HepG2 (cell line): Measurements from ENCODE around the gene EPN3.

Source experiments
- DMAP1 ChIP-seq: IDR thresholded peaks from 2 replicates; pipeline ENCODE4 v1.6.1; 2016
- IKZF5 ChIP-seq: IDR thresholded peaks from 2 replicates; pipeline ENCODE4 v1.6.1; 2018; ENCODE audit warnings: missing genetic modification reagents, mild to moderate bottlenecking, missing compliant biosample characterization
- KMT2A ChIP-seq: sonication (generic); formaldehyde crosslinking; IDR thresholded peaks from 2 replicates; pipeline ENCODE4 v1.4.0; 2020; ENCODE audit warnings: missing genetic modification reagents
- NCOA2 ChIP-seq: sonication (generic); formaldehyde crosslinking; IDR thresholded peaks from 2 replicates; pipeline ENCODE4 v1.8.0; 2022; ENCODE audit warnings: inconsistent platforms
- PAX8 ChIP-seq: sonication (generic); formaldehyde crosslinking; IDR thresholded peaks from 2 replicates; pipeline ENCODE4 v1.8.0; 2022; ENCODE audit warnings: mild to moderate bottlenecking, missing genetic modification reagents, borderline replicate concordance
- POLR2G ChIP-seq: fragments of 200-400 bp; formaldehyde crosslinking; IDR thresholded peaks from 2 replicates; pipeline ENCODE4 v1.6.1; 2018; ENCODE audit warnings: mild to moderate bottlenecking, low read depth, low read length, moderate library complexity
- RAD21 ChIP-seq: fragments of 450-650 bp; formaldehyde crosslinking; IDR thresholded peaks from 2 replicates; pipeline ENCODE4 v1.5.0; 2020; ENCODE audit warnings: mild to moderate bottlenecking
- REST ChIP-seq, 2 experiments: IDR thresholded peaks; 2 replicates each; pipeline ENCODE4 v1.6.1; 2011 to 2012; ENCODE audit warnings: low read length in 2 of 2, borderline replicate concordance in 1 of 2, low read depth in 1 of 2, mild to moderate bottlenecking in 1 of 2, moderate library complexity in 1 of 2
- SMC3 ChIP-seq: IDR thresholded peaks from 2 replicates; pipeline ENCODE4 v1.6.1; 2011; ENCODE audit warnings: low read length, improper control_type of control experiment
- TARDBP ChIP-seq: sonication (generic); formaldehyde crosslinking; IDR thresholded peaks from 2 replicates; pipeline ENCODE4 v1.8.0; 2022; ENCODE audit warnings: mild to moderate bottlenecking, missing genetic modification reagents
- ZBTB1 ChIP-seq: sonication (generic); formaldehyde crosslinking; IDR thresholded peaks from 2 replicates; pipeline ENCODE4 v1.4.0; 2020; ENCODE audit warnings: missing genetic modification reagents, borderline replicate concordance
- ZNF800 ChIP-seq: sonication (generic); formaldehyde crosslinking; IDR thresholded peaks from 2 replicates; pipeline ENCODE4 v1.4.0; 2020; ENCODE audit warnings: missing genetic modification reagents

GRCh38 chr17:50527155-50527762 is 5.3 kb upstream of the EPN3 start:
- TF ChIP-seq DMAP1 (no peak), POLR2G (no peak), NCOA2 (CRISPR knock-in tag) (no peak), ZBTB1 (no peak), TARDBP (no peak), KMT2A (CRISPR knock-in tag) (no peak), ZNF800 (no peak), REST (IDR thresholded peaks at IDR 0.05; ENCODE audit: borderline replicate concordance in 1 of 2, low read depth in 1 of 2, low read length in 2 of 2) (no peak), RAD21 (no peak), IKZF5 (CRISPR knock-in tag) (no peak), SMC3 (no peak), PAX8 (CRISPR knock-in tag) (no peak)
